ENCODE data around the gene FBXW5. TPM values are rescaled to one million over a fixed set of nuclear protein-coding genes. Genes with fewer than 3 reads are reported as not detected.

The FBXW5 gene
- total RNA-seq, 1 experiment from 2014 or later: 62.2 TPM

GRCh38 chr9:136931611-136932130 lies 12.9 kb downstream of the FBXW5 start:
- Histone ChIP-seq H2BK15ac (ENCODE audit: low read depth, low read length) (no peak overlapping the region), H3K9me3 (ENCODE audit: control insufficient read depth, low read depth, low read length) (no peaks in the 10 kb centered on the region), H4K5ac (ENCODE audit: insufficient read length, low read depth, low read length) (no peak overlapping the region), H3K18ac (ENCODE audit: insufficient read length, low read depth, low read length) (no peak overlapping the region), H3K23ac (ENCODE audit: insufficient read length, low read depth, low read length) (no peak overlapping the region), H3K27me3 (ENCODE audit: insufficient read depth, low read length) (no peaks in the 10 kb centered on the region), H2AK5ac (ENCODE audit: insufficient read length, low read length) (no peak overlapping the region), H3K4me2 (ENCODE audit: insufficient read depth, insufficient read length, low read length) (no peak overlapping the region), H2BK12ac (ENCODE audit: insufficient read length, low read depth, low read length) (no peak overlapping the region), H3K4me1 (ENCODE audit: insufficient read depth, low read length) (no peaks in the 10 kb centered on the region; the same call in 1 of the 2 replicates), H3K79me2 (ENCODE audit: insufficient read depth, low read length) (no peaks in the 10 kb centered on the region), H3K4ac (ENCODE audit: low read depth, low read length) (no peak overlapping the region), H3K23me2 (ENCODE audit: insufficient read length, low read depth, low read length, poor library complexity, severe bottlenecking) (no peaks in the 10 kb centered on the region), H3T11ph (ENCODE audit: low read length) (no peak overlapping the region), H4K20me1 (ENCODE audit: control insufficient read depth, insufficient read depth, insufficient read length) (no peaks in the 10 kb centered on the region), H2BK5ac (ENCODE audit: insufficient read length, low read length) (no peak overlapping the region), H3K14ac (ENCODE audit: insufficient read depth, low read length) (no peak overlapping the region), H3K79me1 (ENCODE audit: insufficient read depth, low read depth, low read length, poor library complexity, severe bottlenecking) (no peaks in the 10 kb centered on the region), H4K8ac (replicated peaks; ENCODE audit: insufficient read length, low read depth, low read length) (no peak overlapping the region), H4K91ac (ENCODE audit: insufficient read length, low read depth, low read length) (no peak overlapping the region), H2BK20ac (ENCODE audit: low read depth, low read length, poor library complexity, severe bottlenecking) (no peak overlapping the region), H3K27ac (ENCODE audit: insufficient read length, low read depth, low read length) (no peak overlapping the region), H3K56ac (ENCODE audit: insufficient read length, low read depth, low read length) (no peak overlapping the region), H2AFZ (ENCODE audit: low read length) (no peak overlapping the region), H3K9ac (ENCODE audit: extremely low read depth, insufficient read length, low read length) (no peak overlapping the region), H2BK120ac (ENCODE audit: low read depth, low read length, poor library complexity, severe bottlenecking) (no peak overlapping the region)
- Mint-ChIP-seq H3K4me3 (no peak overlapping the region), H3K9me3 (no peaks in the 10 kb centered on the region), H3K27ac (no peak overlapping the region), H3K27me3 (ENCODE audit: low read depth) (no peaks in the 10 kb centered on the region), H3K36me3 (ENCODE audit: insufficient read depth in 1 of 3, low read depth in 3 of 3) (peaks cover 21 to 68% (median 31%) of the 10 kb centered on the region in 3 experiments), H3K4me1 (peaks cover 3 to 13% of the 10 kb centered on the region in 2 experiments)
- no peak for DNase-seq
- no peak for TF ChIP-seq CTCF (conservative IDR thresholded peaks at IDR 0.05)
- WGBS (ENCODE audit: extremely low coverage, insufficient read length, low lambda C conversion rate): no CpG with 5 or more reads among the region's 2 CpGs
